Keratinocyte (primary cell): Measurements from ENCODE around the gene LANCL2. TPM values are rescaled to one million over a fixed set of nuclear protein-coding genes. Genes with fewer than 3 reads are reported as not detected.

ENCODE experiments used
- DNase-seq: peaks from one replicate; pipeline ENCODE4 v3.0.0-alpha.2; 2011; ENCODE audit warnings: low read depth, missing footprints, low spot score
- FAIRE-seq: peaks from 2 replicates; lab custom pipeline; 2011; peaks lifted over from hg19 to GRCh38; lab: Jason Lieb, UNC
- H2AFZ ChIP-seq: 2 replicates; pipeline ENCODE4 v1.6.0; 2012; ENCODE audit warnings: low read length, control low read depth, inconsistent platforms; ENCODE audit not compliant: control insufficient read depth
- H3K27ac ChIP-seq: 2 replicates; pipeline ENCODE4 v1.5.1; 2011; ENCODE audit warnings: low read length; ENCODE audit not compliant: control insufficient read depth, insufficient read depth
- H3K27me3 ChIP-seq: 3 replicates; pipeline ENCODE4 v1.6.0; 2011; ENCODE audit warnings: low read length; ENCODE audit not compliant: control insufficient read depth, insufficient read depth; ENCODE audit errors: extremely low read depth
- H3K36me3 ChIP-seq, 2 experiments: 2 replicates in 1 of 2; 3 replicates in 1 of 2; pipeline ENCODE4 v1.5.1; 2011; ENCODE audit warnings: low read length in 2 of 2, mild to moderate bottlenecking in 1 of 2; ENCODE audit not compliant: control insufficient read depth in 2 of 2, insufficient read depth in 2 of 2; ENCODE audit errors: extremely low read depth in 1 of 2
- H3K4me1 ChIP-seq: 3 replicates; pipeline ENCODE4 v1.5.1; 2011; ENCODE audit warnings: low read length; ENCODE audit not compliant: control insufficient read depth, insufficient read depth; ENCODE audit errors: extremely low read depth
- H3K4me2 ChIP-seq: 3 replicates; pipeline ENCODE4 v1.6.0; 2011; ENCODE audit warnings: low read depth, low read length; ENCODE audit not compliant: control insufficient read depth, insufficient read depth; ENCODE audit errors: extremely low read depth
- H3K4me3 ChIP-seq, 3 experiments: fragments of 200-600 bp in 1 of 3; sonication (generic) in 1 of 3; 2 replicates in 2 of 3; 3 replicates in 1 of 3; pipeline ENCODE4 v1.5.1; 2011 to 2016; ENCODE audit warnings: low read length in 3 of 3, mild to moderate bottlenecking in 3 of 3, control low read depth in 2 of 3, inconsistent platforms in 1 of 3, low read depth in 1 of 3, mixed read lengths in 1 of 3, mixed run types in 1 of 3, moderate library complexity in 1 of 3; ENCODE audit not compliant: control insufficient read depth in 2 of 3, insufficient read depth in 2 of 3; ENCODE audit errors: extremely low read depth in 1 of 3
- H3K79me2 ChIP-seq: 2 replicates; pipeline ENCODE4 v1.6.0; 2012; ENCODE audit warnings: low read length; ENCODE audit not compliant: control insufficient read depth, insufficient read depth
- H3K9ac ChIP-seq: 3 replicates; pipeline ENCODE4 v1.6.0; 2011; ENCODE audit warnings: low read length; ENCODE audit not compliant: control insufficient read depth, insufficient read depth; ENCODE audit errors: extremely low read depth
- H3K9me1 ChIP-seq: 3 replicates; pipeline ENCODE4 v1.6.0; 2011; ENCODE audit warnings: low read length; ENCODE audit not compliant: control insufficient read depth, insufficient read depth; ENCODE audit errors: extremely low read depth
- H3K9me3 ChIP-seq: 2 replicates; pipeline ENCODE4 v1.5.1; 2012; ENCODE audit warnings: low read depth, low read length; ENCODE audit not compliant: control insufficient read depth
- H4K20me1 ChIP-seq: 3 replicates; pipeline ENCODE4 v1.6.0; 2011; ENCODE audit warnings: low read length; ENCODE audit not compliant: control insufficient read depth, insufficient read depth; ENCODE audit errors: extremely low read depth
- CTCF ChIP-seq, 3 experiments: IDR thresholded peaks in 1 of 3; conservative IDR thresholded peaks in 1 of 3; optimal IDR thresholded peaks in 1 of 3; 2 replicates in 2 of 3; 3 replicates in 1 of 3; pipeline versions ENCODE3 to v1.5.1; 2011; ENCODE audit warnings: low read length in 3 of 3, mild to moderate bottlenecking in 3 of 3, moderate library complexity in 2 of 3, control low read depth in 1 of 3, inconsistent platforms in 1 of 3; ENCODE audit not compliant: insufficient read depth in 2 of 3; ENCODE audit errors: extremely low read depth in 1 of 3
- EZH2 ChIP-seq: IDR thresholded peaks from one replicate; pipeline ENCODE4 v1.6.1; 2012; ENCODE audit warnings: inconsistent platforms, mild to moderate bottlenecking, low read length, moderate library complexity
- dilution Hi-C: fragments of 300-500 bp; cut with MboI; formaldehyde crosslinking; loops from one replicate; pipeline ENCODE4 v1.7.0; 2020; ENCODE audit warnings: low sequenced_read_pairs; ENCODE audit not compliant: extremely low pct_ligation_motif_present
- polyA plus RNA-seq, 5 experiments: library from polyadenylated mRNA; depleted of rRNA in 3 of 5; stranded (reverse) in 3 of 5; stranded (forward) in 1 of 5; unstranded in 1 of 5; fragments of >200 nt; gene quantifications; 1 replicate in 1 of 5; 2 replicates in 3 of 5; 3 replicates in 1 of 5; pipeline versions ENCODE4 v1.2.1 to v1.2.3, GENCODE V29; 2011 to 2012; ENCODE audit warnings: missing spikeins in 2 of 5, low read depth in 1 of 5, low replicate concordance in 1 of 5

Gene LANCL2
- polyA plus RNA-seq, 1 donor (not counting 4 experiments of a cell fraction or from before 2014, with no cell fraction given): 14.5 TPM

GRCh38 chr7:55349121-55349520 is 16.0 kb upstream of the LANCL2 start:
- Histone ChIP-seq H3K27ac (no peak overlapping the region), H3K27me3 (peaks cover under 1% of the 10 kb centered on the region), H3K4me1 (peaks cover 5% of the 10 kb centered on the region), H3K9ac (no peak overlapping the region), H2AFZ (no peak overlapping the region), H3K4me2 (no peak overlapping the region), H3K79me2 (no peaks in the 10 kb centered on the region), H3K4me3 (no peak overlapping the region), H3K9me3 (no peaks in the 10 kb centered on the region), H4K20me1 (no peaks in the 10 kb centered on the region), H3K9me1 (no peaks in the 10 kb centered on the region), H3K36me3 (no peaks in the 10 kb centered on the region)
- DNase-seq: no peak
- dilution Hi-C loops: no loop called here
- FAIRE-seq: peak; percentile 67
- TF ChIP-seq EZH2 (no peak), CTCF (optimal IDR thresholded peaks at IDR 0.05 in 1 of 3, IDR thresholded peaks at IDR 0.05 in 1 of 3, conservative IDR thresholded peaks at IDR 0.05 in 1 of 3; ENCODE audit: extremely low read depth in 1 of 3, insufficient read depth in 2 of 3, low read length in 3 of 3) (no peak)

DNA sequence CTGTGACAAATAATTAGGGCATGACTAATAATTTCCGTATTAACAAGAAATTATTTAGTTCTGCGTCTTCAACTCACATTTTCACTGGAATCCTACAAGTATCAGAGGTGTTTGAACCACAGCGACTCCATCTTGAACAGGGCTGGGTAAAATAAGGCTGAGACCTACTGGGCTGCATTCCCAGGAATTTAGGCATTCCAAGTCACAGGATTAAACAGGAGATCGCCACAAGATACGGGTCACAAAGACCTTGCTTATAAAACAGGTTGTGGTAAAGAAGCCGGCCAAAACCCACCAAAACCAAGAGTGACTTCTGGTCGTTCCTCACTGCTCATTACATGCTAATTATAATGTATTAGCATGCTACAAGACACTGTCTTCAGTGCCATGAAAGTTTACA is 14.9 kb upstream of the LANCL2 start:
- H3K4me1 ChIP-seq: peaks cover 5% of the 10 kb centered on the region
- no peaks in the 10 kb centered on the region for H3K36me3 ChIP-seq
- H3K4me3 ChIP-seq: no peak overlapping the region
- H3K9me3 ChIP-seq: no peaks in the 10 kb centered on the region
- peaks cover 6% of the 10 kb centered on the region for H3K27me3 ChIP-seq
- FAIRE-seq: no peak
- dilution Hi-C loops: no loop called here
- H3K27ac ChIP-seq: no peak overlapping the region
- H3K79me2 ChIP-seq: no peaks in the 10 kb centered on the region
- H3K9me1 ChIP-seq: no peaks in the 10 kb centered on the region
- no peak overlapping the region for H3K9ac ChIP-seq
- no peak overlapping the region for H3K4me2 ChIP-seq
- H2AFZ ChIP-seq: no peak overlapping the region
- DNase-seq: no peak
- no peaks in the 10 kb centered on the region for H4K20me1 ChIP-seq
- TF ChIP-seq CTCF (optimal IDR thresholded peaks at IDR 0.05 in 1 of 3, IDR thresholded peaks at IDR 0.05 in 1 of 3, conservative IDR thresholded peaks at IDR 0.05 in 1 of 3; ENCODE audit: extremely low read depth in 1 of 3, insufficient read depth in 2 of 3, low read length in 3 of 3) (no peak), EZH2 (no peak)
